IMR-90 (cell line): ENCODE data around the gene GPX4.

Source experiments
- CEBPB ChIP-seq: IDR thresholded peaks from 2 replicates; pipeline ENCODE4 v1.6.1; 2012; ENCODE audit warnings: low read depth, low read length, improper control_type of control experiment
- TF ChIP-seq, protein P1 (sequence below): conservative IDR thresholded peaks from 2 replicates; pipeline ENCODE4 v1.5.1; 2012; ENCODE audit warnings: mild to moderate bottlenecking, low read depth, low read length, improper control_type of control experiment

DNA sequence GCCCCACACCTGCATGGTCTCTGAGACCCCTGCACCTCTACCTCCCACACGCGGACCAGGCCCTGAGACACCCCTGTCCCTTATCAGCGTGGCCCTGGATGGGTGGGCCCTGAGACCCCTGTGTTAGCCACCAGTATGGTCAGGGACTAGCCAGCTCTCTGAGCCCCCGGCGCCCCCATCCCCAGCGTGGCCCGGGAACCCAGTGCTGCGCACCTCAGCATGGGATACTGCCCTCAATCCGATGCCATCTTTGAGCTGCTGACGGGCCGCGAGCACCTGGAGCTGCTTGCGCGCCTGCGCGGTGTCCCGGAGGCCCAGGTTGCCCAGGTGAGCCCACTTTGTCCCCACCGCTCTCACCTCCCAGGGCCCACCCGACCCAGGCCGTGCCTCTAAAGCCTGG is 41.8 kb upstream of the GPX4 start:
- TF ChIP-seq, protein P1, sequence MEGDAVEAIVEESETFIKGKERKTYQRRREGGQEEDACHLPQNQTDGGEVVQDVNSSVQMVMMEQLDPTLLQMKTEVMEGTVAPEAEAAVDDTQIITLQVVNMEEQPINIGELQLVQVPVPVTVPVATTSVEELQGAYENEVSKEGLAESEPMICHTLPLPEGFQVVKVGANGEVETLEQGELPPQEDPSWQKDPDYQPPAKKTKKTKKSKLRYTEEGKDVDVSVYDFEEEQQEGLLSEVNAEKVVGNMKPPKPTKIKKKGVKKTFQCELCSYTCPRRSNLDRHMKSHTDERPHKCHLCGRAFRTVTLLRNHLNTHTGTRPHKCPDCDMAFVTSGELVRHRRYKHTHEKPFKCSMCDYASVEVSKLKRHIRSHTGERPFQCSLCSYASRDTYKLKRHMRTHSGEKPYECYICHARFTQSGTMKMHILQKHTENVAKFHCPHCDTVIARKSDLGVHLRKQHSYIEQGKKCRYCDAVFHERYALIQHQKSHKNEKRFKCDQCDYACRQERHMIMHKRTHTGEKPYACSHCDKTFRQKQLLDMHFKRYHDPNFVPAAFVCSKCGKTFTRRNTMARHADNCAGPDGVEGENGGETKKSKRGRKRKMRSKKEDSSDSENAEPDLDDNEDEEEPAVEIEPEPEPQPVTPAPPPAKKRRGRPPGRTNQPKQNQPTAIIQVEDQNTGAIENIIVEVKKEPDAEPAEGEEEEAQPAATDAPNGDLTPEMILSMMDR = no peak
- no peak for TF ChIP-seq CEBPB
